Activated CD4-positive, alpha-beta T cell treated with anti-CD3 and anti-CD28 coated beads, Interleukin-2, amount 50 U/mL, for 24 hours (primary cell): ENCODE results near the gene SYNJ1.

Experiments
- DNase-seq, 2 donors: peaks; one replicate each; pipeline ENCODE4 v3.0.0-alpha.2; 2020; ENCODE audit warnings: low read depth in 1 of 2, low spot score in 1 of 2

SYNJ1 gene

GRCh38 chr21:32584472-32584871 is 143.3 kb downstream of the SYNJ1 start:
- no peak for DNase-seq

GRCh38 chr21:32581732-32582131 is 146.1 kb downstream of the SYNJ1 start:
- DNase-seq, result no peak

- DNase-seq, result no peak
These were observed 146.9 kb downstream of the SYNJ1 start for GRCh38 chr21:32580949-32581348.
